ENCODE results near the gene ANK3. TPM values are rescaled to one million over a fixed set of nuclear protein-coding genes. Genes with fewer than 3 reads are reported as not detected.

ANK3 gene
- total and polyA plus RNA-seq, 2 donors (not counting 3 experiments of a cell fraction or from before 2014, with no cell fraction given) = 0.88 to 8.5 TPM

DNA sequence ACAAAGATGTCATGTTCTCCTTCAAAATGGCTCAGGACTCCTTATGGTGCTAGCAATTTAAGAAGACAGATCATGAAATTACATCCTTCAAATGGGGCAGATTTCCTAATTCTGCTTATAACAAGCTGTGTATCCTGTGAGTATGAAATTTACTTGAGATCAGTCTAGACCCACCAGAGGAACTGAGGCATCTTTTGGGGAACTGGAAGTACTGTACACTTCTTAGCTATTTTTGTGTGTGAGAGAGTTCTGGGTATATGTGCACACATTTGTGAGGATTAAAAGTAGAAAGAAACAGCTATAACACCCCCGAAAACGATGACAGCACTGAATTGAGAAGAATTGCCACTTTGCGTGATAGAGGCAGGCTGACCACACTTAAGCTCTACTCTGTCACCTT, 296.4 kb downstream of the ANK3 start:
- dilution Hi-C loops (cut with MboI; ENCODE audit: extremely low pct_ligation_motif_present, low sequenced_read_pairs) (no loop called here), intact Hi-C loops (cut with micrococcal nuclease) (no loop called here)
- no peak overlapping the region for H3K4me3 ChIP-seq (replicated peaks in 1 of 3; ENCODE audit: insufficient read depth in 1 of 3, low read depth in 1 of 3, low read length in 3 of 3)
- no peak overlapping the region for H3K4me2 ChIP-seq (ENCODE audit: insufficient read depth, low read length)
- FAIRE-seq (no peak), DNase-seq (ENCODE audit: low read depth, low spot score) (no peak)
- H3K79me2 ChIP-seq (ENCODE audit: control insufficient read depth, insufficient read depth, low read length) = no peaks in the 10 kb centered on the region
- TF ChIP-seq MYC (IDR thresholded peaks at IDR 0.05; ENCODE audit: low read depth, low read length) = no peak
- TF ChIP-seq JUN (IDR thresholded peaks at IDR 0.05; ENCODE audit: borderline replicate concordance, insufficient read depth, insufficient read length, low read depth) = no peak
- TF ChIP-seq POLR2A (IDR thresholded peaks at IDR 0.05; ENCODE audit: low read depth, low read length) = no peak
- no peak for TF ChIP-seq POLR2AphosphoS5 (IDR thresholded peaks at IDR 0.05; ENCODE audit: insufficient read depth, low read depth, low read length)
- TF ChIP-seq CTCF (IDR thresholded peaks at IDR 0.05; ENCODE audit: extremely low read depth in 1 of 2, insufficient read depth in 1 of 2, low read depth in 1 of 2, low read length in 2 of 2) = no peak
- TF ChIP-seq, protein P1, sequence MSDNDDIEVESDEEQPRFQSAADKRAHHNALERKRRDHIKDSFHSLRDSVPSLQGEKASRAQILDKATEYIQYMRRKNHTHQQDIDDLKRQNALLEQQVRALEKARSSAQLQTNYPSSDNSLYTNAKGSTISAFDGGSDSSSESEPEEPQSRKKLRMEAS (IDR thresholded peaks at IDR 0.05; ENCODE audit: insufficient read depth, insufficient read length) = no peak
- no peak overlapping the region for H2AFZ ChIP-seq (ENCODE audit: low read depth, low read length)
- H3K4me1 ChIP-seq (ENCODE audit: control insufficient read depth, extremely low read depth, insufficient read depth, low read length) = peaks cover 2% of the 10 kb centered on the region
- no peak overlapping the region for H3K27ac ChIP-seq (ENCODE audit: insufficient read depth, low read depth, low read length)
- H3K9me3 ChIP-seq (replicated peaks; ENCODE audit: control insufficient read depth, insufficient read depth, low read length) = no peaks in the 10 kb centered on the region
- BruUV-seq (replicated peaks) = no TSS peak
- H3K9me1 ChIP-seq (replicated peaks; ENCODE audit: control insufficient read depth, extremely low read depth, insufficient read depth, low read length) = no peaks in the 10 kb centered on the region
- H3K36me3 ChIP-seq (ENCODE audit: control insufficient read depth in 2 of 2, extremely low read depth in 1 of 2, insufficient read depth in 2 of 2, low read length in 2 of 2) = no peaks in the 10 kb centered on the region
- POLR2A ChIA-PET = no interaction called here
- no peak overlapping the region for H3K9ac ChIP-seq (replicated peaks; ENCODE audit: extremely low read depth, insufficient read depth, low read length)
- H3K27me3 ChIP-seq (ENCODE audit: control insufficient read depth in 2 of 2, insufficient read depth in 2 of 2, low read length in 2 of 2) = no peaks in the 10 kb centered on the region
- no peaks in the 10 kb centered on the region for H4K20me1 ChIP-seq (replicated peaks; ENCODE audit: control insufficient read depth, extremely low read depth, insufficient read depth, low read length)
- CTCF ChIA-PET = interaction anchor here (0.9 to 1.5 kb wide), 6 partner anchors 21 to 467 kb away, joined by 3 to 8 read pairs (median 4); no protein-coding TSS in a partner anchor

DNA sequence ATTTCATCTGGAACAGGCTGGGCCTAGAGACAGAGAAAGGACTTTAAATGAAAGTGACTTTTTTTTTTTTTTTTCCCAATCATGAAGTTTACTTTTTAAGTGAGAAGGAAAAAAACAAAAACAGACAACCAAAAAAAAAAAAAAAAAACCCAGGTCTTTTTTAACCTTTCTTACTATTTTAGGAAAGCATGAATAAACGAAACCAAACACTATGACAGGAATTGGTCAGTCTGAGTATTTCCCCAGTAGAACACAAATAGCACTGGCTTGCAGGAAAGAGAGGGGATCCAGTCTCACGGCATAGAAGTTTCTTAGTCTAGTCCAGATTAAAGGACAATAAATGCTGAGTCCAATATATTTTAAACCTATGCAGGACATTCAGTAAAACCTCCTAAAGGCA, 302.8 kb downstream of the ANK3 start:
- Histone ChIP-seq H2AFZ (ENCODE audit: low read depth, low read length) (no peak overlapping the region), H3K9me3 (replicated peaks; ENCODE audit: control insufficient read depth, insufficient read depth, low read length) (no peaks in the 10 kb centered on the region), H3K27ac (ENCODE audit: insufficient read depth, low read depth, low read length) (no peak overlapping the region), H3K36me3 (ENCODE audit: control insufficient read depth in 2 of 2, extremely low read depth in 1 of 2, insufficient read depth in 2 of 2, low read length in 2 of 2) (no peaks in the 10 kb centered on the region), H3K9ac (replicated peaks; ENCODE audit: extremely low read depth, insufficient read depth, low read length) (no peak overlapping the region), H3K4me3 (replicated peaks in 1 of 3; ENCODE audit: insufficient read depth in 1 of 3, low read depth in 1 of 3, low read length in 3 of 3) (no peak overlapping the region), H4K20me1 (replicated peaks; ENCODE audit: control insufficient read depth, extremely low read depth, insufficient read depth, low read length) (no peaks in the 10 kb centered on the region), H3K27me3 (ENCODE audit: control insufficient read depth in 2 of 2, insufficient read depth in 2 of 2, low read length in 2 of 2) (no peaks in the 10 kb centered on the region), H3K4me1 (ENCODE audit: control insufficient read depth, extremely low read depth, insufficient read depth, low read length) (peaks cover 2% of the 10 kb centered on the region), H3K4me2 (ENCODE audit: insufficient read depth, low read length) (no peak overlapping the region), H3K9me1 (replicated peaks; ENCODE audit: control insufficient read depth, extremely low read depth, insufficient read depth, low read length) (no peaks in the 10 kb centered on the region), H3K79me2 (ENCODE audit: control insufficient read depth, insufficient read depth, low read length) (no peaks in the 10 kb centered on the region)
- intact Hi-C loops (cut with micrococcal nuclease) (no loop called here), dilution Hi-C loops (cut with MboI; ENCODE audit: extremely low pct_ligation_motif_present, low sequenced_read_pairs) (no loop called here)
- FAIRE-seq (no peak), DNase-seq (ENCODE audit: low read depth, low spot score) (no peak)
- ChIA-PET POLR2A (no interaction called here), CTCF (no interaction called here)
- TF ChIP-seq FOS (IDR thresholded peaks at IDR 0.05; ENCODE audit: borderline replicate concordance, insufficient read depth, low read length) = no peak
- no peak for TF ChIP-seq GATA2 (IDR thresholded peaks at IDR 0.05; ENCODE audit: insufficient read depth, insufficient read length, low read depth, low read length)
- no peak for TF ChIP-seq POLR2A (IDR thresholded peaks at IDR 0.05; ENCODE audit: low read depth, low read length)
- no peak for TF ChIP-seq POLR2AphosphoS5 (IDR thresholded peaks at IDR 0.05; ENCODE audit: insufficient read depth, low read depth, low read length)
- TF ChIP-seq, protein P1 (IDR thresholded peaks at IDR 0.05; ENCODE audit: insufficient read depth, insufficient read length) = no peak
- no peak for TF ChIP-seq JUN (IDR thresholded peaks at IDR 0.05; ENCODE audit: borderline replicate concordance, insufficient read depth, insufficient read length, low read depth)
- TF ChIP-seq MYC (IDR thresholded peaks at IDR 0.05; ENCODE audit: low read depth, low read length) = no peak
- no peak for TF ChIP-seq CTCF (IDR thresholded peaks at IDR 0.05; ENCODE audit: extremely low read depth in 1 of 2, insufficient read depth in 1 of 2, low read depth in 1 of 2, low read length in 2 of 2)
- no peak for TF ChIP-seq EZH2 (IDR thresholded peaks at IDR 0.05; ENCODE audit: borderline replicate concordance, low read depth, low read length, severe bottlenecking)
- BruUV-seq (replicated peaks) = no TSS peak
